GM18520 (cell line): ENCODE results near the gene DNAJC10.

ENCODE experiments used
- ATAC-seq: cut with Tn5 transposase; IDR thresholded peaks from one replicate; pipeline ENCODE4 v1.9.1; 2021; ENCODE audit not compliant: unreplicated experiment

The DNAJC10 gene

GRCh38 chr2:182831921-182832320 lies 115.9 kb downstream of the DNAJC10 start:
- no peak for ATAC-seq

GRCh38 chr2:182833084-182833854 lies 117.2 kb downstream of the DNAJC10 start:
- ATAC-seq, result no peak

- no peak for ATAC-seq
Observed at GRCh38 chr2:182834293-182834692, 118.2 kb downstream of the DNAJC10 start.

- no peak for ATAC-seq
Observed at GRCh38 chr2:182836451-182836850, 120.4 kb downstream of the DNAJC10 start.
